Activated CD4-positive, alpha-beta memory T cell treated with anti-CD3 and anti-CD28 coated beads for 36 hours (primary cell): ENCODE data around the gene LUZP1. TPM values are rescaled to one million over a fixed set of nuclear protein-coding genes. Genes with fewer than 3 reads are reported as not detected.
A peak's percentile ranks its signal among the peaks of the same experiment; 100 is the strongest.

Experiments
- CTCF ChIA-PET: fragments of 350-600 bp; sonication (Branson Sonifier 250); formaldehyde crosslinking; loops from one replicate; lab custom pipeline; 2021; ENCODE audit warnings: antibody characterized with exemption, inconsistent platforms; lab: Charles Lee
- POLR2A ChIA-PET: fragments of 350-600 bp; sonication (Branson Sonifier 250); formaldehyde crosslinking; loops from one replicate; lab custom pipeline; 2021; ENCODE audit warnings: antibody characterized with exemption; lab: Charles Lee
- DNase-seq: peaks from one replicate; pipeline ENCODE4 v3.0.0-alpha.2; 2020
- H3K27ac Mint-ChIP-seq: one replicate; pipeline ENCODE4 v1.8.0; 2021; ENCODE audit warnings: mixed read lengths
- H3K27me3 Mint-ChIP-seq: one replicate; pipeline ENCODE4 v1.8.0; 2021; ENCODE audit warnings: mixed read lengths
- H3K36me3 Mint-ChIP-seq: one replicate; pipeline ENCODE4 v1.8.0; 2021; ENCODE audit warnings: mixed read lengths
- H3K4me1 Mint-ChIP-seq: one replicate; pipeline ENCODE4 v1.8.0; 2021; ENCODE audit warnings: low read depth, mixed read lengths
- H3K4me3 Mint-ChIP-seq: one replicate; pipeline ENCODE4 v1.8.0; 2021; ENCODE audit warnings: mild to moderate bottlenecking, mixed read lengths
- H3K9me3 Mint-ChIP-seq: one replicate; pipeline ENCODE4 v1.8.0; 2021; ENCODE audit warnings: mixed read lengths
- intact Hi-C: fragments of 100-400 bp; cut with micrococcal nuclease; formaldehyde crosslinking; loops from one replicate; pipeline ENCODE4 v1.15.1; 2023
- total RNA-seq, 2 experiments: library from RNA; stranded (reverse); gene quantifications; one replicate each; pipeline ENCODE4 v1.2.3, GENCODE V29; 2021

Gene LUZP1
- total RNA-seq, 2 experiments from 2014 or later = 19.0 to 21.2 TPM

DNA sequence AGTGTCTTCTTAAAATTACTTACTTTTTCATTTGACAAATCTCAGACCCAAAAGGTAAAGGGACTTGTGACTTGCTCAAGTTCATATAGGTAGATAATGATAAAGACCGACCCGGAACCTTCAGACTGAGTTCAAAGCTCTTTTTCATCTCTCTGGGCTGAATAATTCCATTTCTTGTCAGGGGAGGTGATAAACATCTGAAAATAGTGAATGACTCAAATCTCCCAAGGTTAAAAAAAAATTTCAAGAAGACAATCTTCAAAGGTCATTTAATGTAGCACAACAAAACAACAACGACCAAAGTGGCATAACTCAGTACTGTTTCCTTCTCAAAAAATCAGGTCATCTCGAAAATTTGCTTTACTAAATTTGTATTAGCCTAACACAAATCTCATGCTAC lies 20.6 kb downstream of the LUZP1 start:
- peak overlapping the region; percentile 28 for H3K4me3 Mint-ChIP-seq
- POLR2A ChIA-PET = interaction anchor here (1.1 kb wide), 1 partner anchor 129 kb away, joined by 3 read pairs; no protein-coding TSS in a partner anchor
- intact Hi-C loops = loop anchor here (2.0 kb wide), 3 partner anchors 15 to 37 kb away; partner anchors contain the start of gene LUZP1
- CTCF ChIA-PET = interaction anchor here (1.3 to 2.2 kb wide), 4 partner anchors 36 to 49 kb away, joined by 5 to 10 read pairs (median 6); no protein-coding TSS in a partner anchor
- peak overlapping the region; percentile 33 for H3K27ac Mint-ChIP-seq
- H3K36me3 Mint-ChIP-seq = no peaks in the 10 kb centered on the region
- no peaks in the 10 kb centered on the region for H3K9me3 Mint-ChIP-seq
- H3K4me1 Mint-ChIP-seq = peaks cover 19% of the 10 kb centered on the region
- H3K27me3 Mint-ChIP-seq = no peaks in the 10 kb centered on the region
- no peak for DNase-seq

DNA sequence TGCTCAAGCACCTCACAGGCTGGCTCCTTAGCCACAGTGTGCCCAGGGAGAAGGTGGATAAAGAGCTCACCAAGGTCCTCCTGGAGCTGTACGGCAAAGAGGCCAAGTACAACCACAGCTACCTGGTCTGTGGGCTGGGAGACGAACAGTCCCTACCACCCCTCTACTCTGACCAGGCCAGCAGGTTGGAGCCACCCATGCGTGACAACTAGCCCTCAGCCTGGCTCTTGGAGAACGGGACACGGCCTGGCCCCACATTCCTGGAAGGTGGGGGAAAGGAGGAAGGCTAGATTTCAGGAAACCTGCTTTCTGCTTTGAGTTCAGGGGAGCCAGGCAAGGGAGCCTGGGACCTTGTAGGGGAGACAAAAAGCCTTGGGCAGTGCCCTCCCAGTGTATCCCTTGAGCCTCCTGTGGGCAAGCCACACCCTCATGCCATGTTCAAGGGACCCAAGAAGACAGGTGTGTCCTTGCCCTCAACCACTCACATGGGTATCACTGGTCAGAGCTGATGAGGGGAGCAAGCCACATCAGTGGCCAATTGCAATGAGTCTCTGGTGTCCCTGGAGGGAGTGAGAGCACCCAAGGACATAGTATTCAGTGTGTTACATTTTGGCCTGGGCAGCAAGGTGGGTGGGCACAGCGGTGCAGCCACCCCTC lies 27.6 kb downstream of the LUZP1 start:
- peaks cover 13% of the 10 kb centered on the region for H3K4me1 Mint-ChIP-seq
- H3K27me3 Mint-ChIP-seq = no peaks in the 10 kb centered on the region

GRCh38 chr1:23135268-23135667 lies 33.4 kb downstream of the LUZP1 start:
- CTCF ChIA-PET = interaction anchor here (1.1 to 2.7 kb wide), 2 partner anchors 36 to 49 kb away, joined by 4 to 11 read pairs; no protein-coding TSS in a partner anchor

More for the DNA sequence above, 27.6 kb downstream of the LUZP1 start:
- ChIA-PET CTCF (interaction anchor here (0.7 to 2.8 kb wide), 2 partner anchors 10 to 41 kb away, joined by 3 to 11 read pairs; no protein-coding TSS in a partner anchor), POLR2A (interaction anchor here (1.0 kb wide), 1 partner anchor 20 kb away, joined by 3 read pairs; no protein-coding TSS in a partner anchor)
- H3K4me3 Mint-ChIP-seq = no peak overlapping the region
- intact Hi-C loops = no loop called here
- no peaks in the 10 kb centered on the region for H3K9me3 Mint-ChIP-seq
- H3K36me3 Mint-ChIP-seq = no peaks in the 10 kb centered on the region
- H3K27ac Mint-ChIP-seq = no peak overlapping the region
- no peak for DNase-seq

GRCh38 chr1:23134055-23134454 lies 34.6 kb downstream of the LUZP1 start:
- intact Hi-C loops = no loop called here
- Mint-ChIP-seq H3K36me3 (no peaks in the 10 kb centered on the region), H3K4me3 (no peak overlapping the region), H3K9me3 (no peaks in the 10 kb centered on the region), H3K27ac (no peak overlapping the region), H3K4me1 (peaks cover 17% of the 10 kb centered on the region), H3K27me3 (no peaks in the 10 kb centered on the region)
- POLR2A ChIA-PET = no interaction called here
- no peak for DNase-seq
- CTCF ChIA-PET = interaction anchor here (2.7 kb wide), 1 partner anchor 50 kb away, joined by 11 read pairs; no protein-coding TSS in a partner anchor

More at GRCh38 chr1:23135268-23135667, 33.4 kb downstream of the LUZP1 start:
- Mint-ChIP-seq H3K27ac (no peak overlapping the region), H3K9me3 (no peaks in the 10 kb centered on the region), H3K4me1 (peaks cover 20% of the 10 kb centered on the region), H3K36me3 (no peaks in the 10 kb centered on the region), H3K27me3 (no peaks in the 10 kb centered on the region), H3K4me3 (no peak overlapping the region)
- DNase-seq = no peak
- intact Hi-C loops = no loop called here
- POLR2A ChIA-PET = interaction anchor here (0.6 kb wide), 1 partner anchor 403 kb away, joined by 3 read pairs; no protein-coding TSS in a partner anchor

DNA sequence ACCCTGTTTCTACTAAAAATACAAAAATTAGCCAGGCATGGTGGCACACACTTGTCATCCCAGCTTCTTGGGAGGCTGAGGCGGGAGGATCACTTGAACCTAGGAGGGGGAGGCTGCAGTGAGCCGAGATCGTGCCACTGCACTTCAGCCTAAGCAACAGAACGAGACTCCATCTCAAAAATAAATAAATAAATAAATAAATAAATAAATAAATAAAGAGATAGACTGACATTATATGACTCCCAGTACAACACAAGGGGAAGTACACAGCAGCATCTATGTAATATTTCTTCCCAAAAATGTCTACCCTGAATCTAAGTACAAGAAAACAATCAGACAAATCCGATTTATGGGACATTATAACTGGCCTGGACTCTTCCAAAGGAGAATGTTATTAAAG lies 35.1 kb downstream of the LUZP1 start:
- ChIA-PET CTCF (interaction anchor here (2.7 kb wide), 2 partner anchors 51 kb away, joined by 11 read pairs; no protein-coding TSS in a partner anchor), POLR2A (no interaction called here)
- no peaks in the 10 kb centered on the region for H3K27me3 Mint-ChIP-seq
- no peak overlapping the region for H3K27ac Mint-ChIP-seq
- no peaks in the 10 kb centered on the region for H3K36me3 Mint-ChIP-seq
- no peak overlapping the region for H3K4me3 Mint-ChIP-seq
- H3K9me3 Mint-ChIP-seq = no peaks in the 10 kb centered on the region
- intact Hi-C loops = loop anchor here (2.0 kb wide), 1 partner anchor 15 kb away; no protein-coding TSS in a partner anchor
- DNase-seq = no peak
- H3K4me1 Mint-ChIP-seq = peaks cover 16% of the 10 kb centered on the region

- Mint-ChIP-seq H3K4me1 (peaks cover 15% of the 10 kb centered on the region), H3K27ac (peak overlapping the region; percentile 6)
These were observed 36.6 kb downstream of the LUZP1 start for GRCh38 chr1:23132033-23132432.

DNA sequence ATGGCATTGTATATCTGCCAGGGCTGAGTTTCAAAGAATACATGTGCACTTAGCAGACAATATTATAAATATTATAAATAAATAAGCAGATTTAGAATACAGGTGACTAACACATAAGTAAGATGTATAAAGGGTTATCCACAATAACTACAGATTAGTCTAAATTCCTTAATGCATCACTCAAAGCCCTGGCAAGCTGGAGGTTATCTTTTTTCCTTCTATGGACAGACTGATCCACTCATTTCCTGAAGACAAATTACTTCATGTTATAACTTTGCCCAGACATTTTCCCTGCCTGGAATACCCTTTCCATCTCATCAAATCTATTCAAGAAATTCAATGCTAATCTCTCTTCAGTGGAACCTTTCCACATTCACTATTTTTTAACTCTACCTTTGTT lies 38.8 kb downstream of the LUZP1 start:
- ChIA-PET POLR2A (no interaction called here), CTCF (no interaction called here)
- Mint-ChIP-seq H3K27ac (no peak overlapping the region), H3K4me3 (no peak overlapping the region), H3K27me3 (no peaks in the 10 kb centered on the region), H3K36me3 (no peaks in the 10 kb centered on the region), H3K4me1 (peaks cover 30% of the 10 kb centered on the region), H3K9me3 (no peaks in the 10 kb centered on the region)
- DNase-seq = no peak
- intact Hi-C loops = no loop called here

More at GRCh38 chr1:23132033-23132432, 36.6 kb downstream of the LUZP1 start:
- no peak for DNase-seq
- intact Hi-C loops = loop anchor here (2.0 kb wide), 1 partner anchor 17 kb away; no protein-coding TSS in a partner anchor
- Mint-ChIP-seq H3K36me3 (no peaks in the 10 kb centered on the region), H3K9me3 (no peaks in the 10 kb centered on the region), H3K4me3 (no peak overlapping the region), H3K27me3 (no peaks in the 10 kb centered on the region)
- ChIA-PET POLR2A (interaction anchor here (0.9 kb wide), 1 partner anchor 23 kb away, joined by 3 read pairs; no protein-coding TSS in a partner anchor), CTCF (interaction anchor here (0.7 to 2.7 kb wide), 4 partner anchors 33 to 309 kb away, joined by 3 to 11 read pairs (median 5); no protein-coding TSS in a partner anchor)

- H3K4me3 Mint-ChIP-seq = no peak overlapping the region
- peaks cover 43% of the 10 kb centered on the region for H3K4me1 Mint-ChIP-seq
- no peaks in the 10 kb centered on the region for H3K27me3 Mint-ChIP-seq
- H3K27ac Mint-ChIP-seq = no peak overlapping the region
- H3K36me3 Mint-ChIP-seq = no peaks in the 10 kb centered on the region
- intact Hi-C loops = no loop called here
- no peak for DNase-seq
- ChIA-PET POLR2A (no interaction called here), CTCF (interaction anchor here (0.5 to 1.3 kb wide), 2 partner anchors 58 to 96 kb away, joined by 3 to 4 read pairs; no protein-coding TSS in a partner anchor)
- no peaks in the 10 kb centered on the region for H3K9me3 Mint-ChIP-seq
These were observed 41.9 kb downstream of the LUZP1 start for GRCh38 chr1:23126801-23127200.

DNA sequence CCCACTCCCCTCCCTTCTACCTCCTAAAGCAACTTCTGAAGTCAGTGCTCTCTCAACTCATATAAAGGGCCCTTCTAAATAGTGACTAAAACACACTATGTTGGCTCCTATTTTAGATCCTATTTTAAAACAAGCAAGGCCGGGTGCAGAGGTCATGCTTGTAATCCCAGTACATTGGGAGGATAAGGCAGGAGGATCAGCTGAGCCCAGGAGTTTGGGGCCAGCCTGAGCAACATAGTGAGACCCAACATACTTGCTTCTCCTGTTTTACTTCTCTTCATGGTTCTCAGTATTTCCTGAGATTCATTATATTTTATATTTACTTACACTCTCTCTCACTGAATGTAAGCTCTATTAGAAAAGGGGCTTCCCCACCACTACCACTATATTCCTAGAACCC lies 42.5 kb downstream of the LUZP1 start:
- no peak overlapping the region for H3K4me3 Mint-ChIP-seq
- no peaks in the 10 kb centered on the region for H3K36me3 Mint-ChIP-seq
- no peaks in the 10 kb centered on the region for H3K9me3 Mint-ChIP-seq
- H3K27ac Mint-ChIP-seq = no peak overlapping the region
- no peak for DNase-seq
- POLR2A ChIA-PET = no interaction called here
- CTCF ChIA-PET = interaction anchor here (1.3 kb wide), 1 partner anchor 59 kb away, joined by 4 read pairs; no protein-coding TSS in a partner anchor
- H3K4me1 Mint-ChIP-seq = peaks cover 43% of the 10 kb centered on the region
- no peaks in the 10 kb centered on the region for H3K27me3 Mint-ChIP-seq
- intact Hi-C loops = no loop called here

- H3K4me1 Mint-ChIP-seq = peaks cover 46% of the 10 kb centered on the region
- intact Hi-C loops = loop anchor here (2.0 kb wide), 1 partner anchor 17 kb away; no protein-coding TSS in a partner anchor
- POLR2A ChIA-PET = interaction anchor here (1.0 kb wide), 1 partner anchor 25 kb away, joined by 5 read pairs; no protein-coding TSS in a partner anchor
These were observed 43.2 kb downstream of the LUZP1 start for GRCh38 chr1:23125489-23125888.

GRCh38 chr1:23124259-23125026 lies 44.2 kb downstream of the LUZP1 start:
- intact Hi-C loops = loop anchor here (1.0 to 2.0 kb wide), 2 partner anchors 16 to 25 kb away; no protein-coding TSS in a partner anchor
- H3K27ac Mint-ChIP-seq = peak overlapping the region; percentile 70
- CTCF ChIA-PET = interaction anchor here (0.8 to 1.9 kb wide), 4 partner anchors 25 to 60 kb away, joined by 3 to 8 read pairs (median 4); no protein-coding TSS in a partner anchor

More at GRCh38 chr1:23125489-23125888, 43.2 kb downstream of the LUZP1 start:
- Mint-ChIP-seq H3K9me3 (no peaks in the 10 kb centered on the region), H3K36me3 (no peaks in the 10 kb centered on the region), H3K27ac (peak overlapping the region; percentile 26), H3K4me3 (no peak overlapping the region), H3K27me3 (no peaks in the 10 kb centered on the region)
- DNase-seq = no peak
- CTCF ChIA-PET = interaction anchor here (1.2 to 1.9 kb wide), 2 partner anchors 42 to 59 kb away, joined by 4 to 8 read pairs; no protein-coding TSS in a partner anchor

More at GRCh38 chr1:23124259-23125026, 44.2 kb downstream of the LUZP1 start:
- no peaks in the 10 kb centered on the region for H3K9me3 Mint-ChIP-seq
- no peaks in the 10 kb centered on the region for H3K36me3 Mint-ChIP-seq
- H3K27me3 Mint-ChIP-seq = no peaks in the 10 kb centered on the region
- POLR2A ChIA-PET = interaction anchor here (1.0 kb wide), 1 partner anchor 24 kb away, joined by 5 read pairs; no protein-coding TSS in a partner anchor
- peaks cover 52% of the 10 kb centered on the region for H3K4me1 Mint-ChIP-seq
- DNase-seq = no peak
- no peak overlapping the region for H3K4me3 Mint-ChIP-seq
